GM20000 (cell line): ENCODE results near the gene MPHOSPH9.

Experiments
- DNase-seq: peaks from one replicate; pipeline ENCODE4 v3.0.0; 2012; ENCODE audit warnings: low spot score
- CTCF ChIP-seq: IDR thresholded peaks from 2 replicates; pipeline ENCODE4 v1.5.1; 2012; ENCODE audit warnings: mild to moderate bottlenecking, control low read depth; ENCODE audit errors: extremely low read depth, missing control alignments

MPHOSPH9 gene

GRCh38 chr12:123270214-123271000 is 37.5 kb upstream of the MPHOSPH9 start:
- TF ChIP-seq CTCF: no peak
- DNase-seq: peak; percentile 55

DNA sequence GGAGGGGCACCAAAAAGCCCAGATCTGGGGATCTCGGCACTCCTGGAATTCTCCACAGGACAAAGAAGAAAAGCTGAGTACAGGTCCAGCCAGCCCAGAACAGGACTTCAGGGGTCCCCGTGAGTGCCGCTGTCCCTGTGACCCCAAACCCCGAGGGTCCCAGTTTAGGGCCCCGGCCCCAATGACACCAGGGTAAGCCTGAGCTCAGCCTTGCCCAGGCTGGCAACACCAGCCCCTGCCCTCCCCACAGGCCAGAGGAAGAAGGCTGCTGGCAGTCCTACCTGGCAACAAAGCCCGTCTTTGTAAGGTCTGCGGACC is 36.9 kb upstream of the MPHOSPH9 start:
- DNase-seq: no peak

DNA sequence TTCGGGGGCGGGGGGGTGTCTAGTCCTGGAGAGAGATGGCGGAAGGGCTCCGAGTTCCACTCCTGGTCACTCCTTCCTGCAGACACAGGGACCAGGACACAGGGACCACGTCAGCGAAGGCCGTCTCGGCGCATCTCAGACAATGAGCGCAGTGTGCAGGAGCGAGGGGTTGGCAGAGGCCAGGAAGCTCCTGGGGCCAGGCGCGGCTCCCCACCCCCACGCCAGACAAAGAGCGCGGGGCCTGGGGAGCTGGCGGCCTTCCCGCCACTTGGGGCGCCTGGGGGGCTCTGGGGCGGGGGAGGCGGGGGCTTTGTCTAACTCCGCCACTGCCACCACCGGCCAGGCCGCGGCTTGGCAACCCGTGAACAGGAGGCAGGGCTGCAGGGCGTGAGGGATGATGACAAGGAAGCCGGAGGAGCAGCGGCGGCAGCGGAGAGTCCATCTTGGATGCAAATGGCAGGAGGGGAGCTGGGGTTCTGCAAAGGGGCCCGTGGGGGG is 36.5 kb upstream of the MPHOSPH9 start:
- TF ChIP-seq CTCF: no peak
- peak; percentile 80 for DNase-seq

More for the DNA sequence above, 36.9 kb upstream of the MPHOSPH9 start:
- no peak for TF ChIP-seq CTCF

DNA sequence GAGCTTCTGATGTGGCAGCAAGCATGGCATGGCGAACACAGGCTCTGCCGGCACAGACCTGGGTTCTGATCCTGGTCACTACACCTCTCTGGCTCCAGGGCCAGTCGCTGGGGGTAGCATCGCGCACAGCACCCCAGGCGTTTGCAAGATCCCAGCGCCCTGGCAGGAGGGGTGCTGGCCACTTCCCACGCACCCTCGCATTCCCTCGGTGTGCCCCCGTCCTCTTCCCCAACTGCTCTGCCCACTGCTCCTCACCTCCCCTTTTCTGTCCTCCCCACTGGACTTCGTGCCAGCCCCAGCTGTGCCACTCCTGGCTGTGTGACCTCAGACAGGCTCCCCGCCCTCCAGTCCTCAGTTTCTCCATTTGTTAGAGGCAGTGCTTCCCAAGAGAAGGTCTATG is 35.9 kb upstream of the MPHOSPH9 start:
- no peak for TF ChIP-seq CTCF
- peak; percentile 28 for DNase-seq

DNA sequence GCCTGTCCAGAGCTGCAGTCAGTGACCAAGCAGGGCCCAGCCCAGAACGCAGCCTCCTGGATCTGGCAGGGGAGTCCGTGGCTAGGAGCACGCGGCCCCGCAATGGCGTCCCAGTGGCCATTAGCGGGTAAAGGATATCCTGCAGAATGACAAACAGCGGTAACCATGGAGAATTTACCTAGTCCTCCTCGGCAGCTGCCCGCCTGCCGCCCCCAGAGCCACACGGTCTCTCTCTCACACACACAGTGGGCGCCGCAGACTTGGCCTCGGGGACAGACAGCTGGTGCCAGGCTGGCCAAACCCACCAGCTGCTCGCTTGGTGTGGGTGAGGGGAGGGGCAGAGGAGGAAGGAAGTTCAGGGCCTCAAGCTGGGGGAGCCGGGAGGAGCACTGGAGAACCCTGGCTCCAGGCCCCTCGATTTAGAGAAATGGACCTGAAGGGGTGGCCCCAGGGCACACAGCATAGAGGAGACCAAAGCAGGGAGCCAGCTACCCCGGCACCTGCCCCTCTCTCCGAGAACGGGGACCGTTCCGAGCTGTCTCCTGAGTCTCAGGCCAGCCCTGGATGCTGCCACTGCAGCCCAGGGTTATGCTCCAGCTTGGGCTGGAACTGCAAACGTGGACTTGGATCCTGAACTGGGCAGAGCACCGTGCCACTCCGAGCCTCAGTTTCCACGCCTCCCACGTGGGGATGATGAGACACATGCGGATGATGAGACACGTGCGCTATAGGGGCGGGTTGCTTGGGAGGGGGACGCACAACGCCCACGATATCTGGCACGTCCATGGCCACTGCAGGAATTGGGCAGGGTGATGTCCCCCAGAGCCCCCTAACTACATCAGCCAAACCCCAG is 35.3 kb upstream of the MPHOSPH9 start:
- DNase-seq: peak; percentile 45
- no peak for TF ChIP-seq CTCF

GRCh38 chr12:123267335-123267920 is 34.5 kb upstream of the MPHOSPH9 start:
- no peak for DNase-seq
- TF ChIP-seq CTCF: no peak
